AG20443 (cell line): ENCODE results near the gene BCKDHA.

Experiments used
- DNase-seq: peaks from one replicate; pipeline ENCODE4 v3.0.0; 2012; ENCODE audit warnings: low spot score, mixed read lengths

Gene BCKDHA

DNA sequence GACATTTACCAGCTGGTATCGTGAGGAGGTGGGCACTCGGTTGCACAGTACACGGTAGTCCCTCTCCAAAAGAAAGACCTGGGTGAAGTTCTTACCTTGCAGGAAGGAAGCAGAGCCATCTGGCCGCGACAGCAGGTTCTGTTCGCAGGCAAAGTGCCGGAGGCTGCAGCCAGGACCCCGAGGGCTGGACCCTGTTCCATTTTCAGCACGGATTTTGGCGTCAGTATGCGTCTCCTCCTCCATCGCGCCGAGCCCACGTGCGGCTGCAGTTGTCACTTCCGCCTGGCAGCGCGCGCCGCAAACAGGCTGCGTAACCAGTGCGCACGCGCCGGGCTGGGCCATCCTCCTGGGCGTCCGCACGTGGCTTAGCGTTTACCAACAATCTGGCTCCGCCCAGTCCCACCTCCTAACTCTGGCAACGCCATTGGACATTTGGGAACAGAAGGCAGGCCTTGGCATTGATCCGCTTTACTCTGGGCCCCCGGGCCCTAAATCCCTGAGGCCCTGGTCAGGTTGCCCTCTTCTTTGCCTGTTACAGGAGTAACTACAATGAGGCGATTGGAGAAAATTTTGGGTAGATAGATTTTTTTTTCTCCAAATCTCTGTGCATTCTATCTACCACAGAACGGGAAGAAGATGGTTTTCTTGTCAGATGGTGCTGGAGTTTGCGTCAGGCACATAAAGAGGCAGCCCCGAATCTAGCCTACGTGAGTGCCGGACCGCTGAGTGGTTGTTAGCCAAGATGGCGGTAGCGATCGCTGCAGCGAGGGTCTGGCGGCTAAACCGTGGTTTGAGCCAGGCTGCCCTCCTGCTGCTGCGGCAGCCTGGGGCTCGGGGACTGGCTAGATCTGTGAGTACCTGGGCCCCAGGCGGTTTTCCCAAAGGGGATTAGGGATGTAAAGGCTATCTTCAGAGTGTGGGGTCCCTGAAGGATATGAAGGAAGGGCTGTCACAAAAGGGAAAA is at the start of gene BCKDHA, which contains the start of gene EXOSC5:
TSS of gene BCKDHA (plus strand) at position 733 of the 964 bp plus-strand sequence. CDS start at position 743, 10 bp downstream.
TSS of gene EXOSC5 (minus strand) at position 274 of the 964 bp plus-strand sequence. CDS start at position 243, 31 bp downstream.
- DNase-seq = peak; percentile 100

- no peak for DNase-seq
Observed at GRCh38 chr19:41350735-41351338, 46.8 kb upstream of the BCKDHA start.

DNA sequence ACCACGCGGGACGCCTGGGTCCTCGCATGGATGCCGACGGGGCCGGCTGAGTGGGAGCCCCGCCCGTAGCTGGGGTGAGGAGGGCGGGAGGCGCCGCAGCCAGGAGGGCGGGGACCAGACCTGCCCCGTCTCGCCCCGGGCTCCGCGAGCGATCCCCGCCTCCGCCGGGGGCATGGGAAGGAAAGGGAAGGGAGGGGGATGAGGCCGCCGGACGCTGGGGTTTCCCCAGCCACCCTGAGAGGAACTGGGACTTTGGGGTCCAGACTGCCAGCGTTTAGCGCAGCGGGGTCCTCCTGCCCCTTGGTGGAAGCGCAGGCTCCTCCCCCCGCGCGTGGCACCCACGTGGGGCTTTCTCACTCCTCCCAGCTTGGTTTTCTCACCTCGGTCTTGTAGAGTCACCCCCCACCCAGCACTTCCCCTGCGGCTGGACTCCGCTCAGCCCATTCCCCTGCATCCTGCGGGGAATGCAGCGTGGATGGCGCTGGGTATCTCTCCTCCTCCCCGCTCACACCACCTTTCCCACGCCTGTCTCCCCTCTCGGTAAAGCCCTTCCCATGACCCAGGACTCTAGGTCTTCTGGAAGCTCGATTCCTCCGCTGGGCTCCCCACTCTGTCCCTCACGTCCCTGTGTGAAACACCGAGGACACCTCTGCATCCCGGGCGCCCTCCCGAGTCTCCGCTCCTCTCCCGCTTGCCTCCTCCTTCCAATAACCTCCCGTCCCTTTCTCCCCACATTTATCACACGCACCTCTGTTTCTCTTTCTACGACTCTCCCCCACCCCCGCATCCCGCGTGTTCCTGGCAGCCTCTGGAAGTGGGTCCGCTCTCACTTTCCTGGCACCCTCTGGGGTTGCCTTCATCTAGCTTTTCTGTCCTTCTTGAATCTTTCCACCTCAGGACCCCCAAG is 46.0 kb upstream of the BCKDHA start:
- DNase-seq = peak; percentile 92

GRCh38 chr19:41352279-41352608 is 45.4 kb upstream of the BCKDHA start:
- DNase-seq = no peak

- peak; percentile 68 for DNase-seq
Observed at GRCh38 chr19:41352609-41353465, 44.8 kb upstream of the BCKDHA start.

DNA sequence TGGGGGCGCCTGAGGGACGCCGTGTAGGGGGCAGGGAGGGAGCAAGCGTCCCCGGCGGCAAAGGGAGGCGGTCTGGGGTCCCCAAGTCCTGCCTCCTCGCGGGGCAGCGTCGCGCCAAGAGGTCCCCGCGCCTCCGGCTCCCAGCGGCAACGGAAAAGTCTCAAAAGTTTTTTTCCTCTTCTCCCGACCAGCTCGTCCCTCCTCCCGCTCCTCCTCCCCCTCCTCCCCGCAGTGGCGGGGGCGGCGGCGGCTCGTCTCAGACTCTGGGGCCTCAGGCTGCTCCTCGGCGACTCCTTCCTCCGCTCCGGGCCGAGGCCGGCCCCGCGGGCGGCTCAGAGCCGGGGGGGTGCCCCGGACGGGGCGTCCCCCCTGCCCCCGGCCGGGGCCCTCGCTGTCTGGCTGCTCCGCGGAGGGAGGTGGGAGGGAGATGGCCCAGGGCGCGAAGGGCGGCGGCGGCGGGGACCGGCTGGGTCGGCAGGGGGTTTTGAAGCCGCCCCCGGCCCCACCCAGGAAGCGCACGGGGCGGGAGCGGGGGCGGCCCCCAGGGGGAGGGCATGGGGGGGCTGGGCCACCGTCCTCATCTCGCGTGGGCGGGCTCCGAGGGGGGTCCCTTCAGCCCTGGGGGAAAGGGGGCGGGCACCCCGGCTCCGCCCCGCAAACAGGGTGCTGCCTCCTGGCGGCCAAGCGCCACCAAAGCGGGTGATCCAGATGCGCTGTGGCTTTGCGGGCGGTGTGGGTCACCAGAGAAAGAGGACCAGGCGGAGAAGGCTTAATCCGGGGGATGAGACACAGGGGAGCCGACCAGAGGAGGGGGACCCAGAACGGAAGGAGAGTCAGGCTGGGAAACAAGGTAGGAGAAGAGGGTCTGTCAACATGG is 43.9 kb upstream of the BCKDHA start, which contains the start of gene TGFB1:
TSS of gene TGFB1 (minus strand) at position 457 of the 877 bp plus-strand sequence. CDS start 878 bp downstream, outside the sequence.
- peak; percentile 96 for DNase-seq

GRCh38 chr19:41354343-41354953 is 43.2 kb upstream of the BCKDHA start:
- DNase-seq = no peak

DNA sequence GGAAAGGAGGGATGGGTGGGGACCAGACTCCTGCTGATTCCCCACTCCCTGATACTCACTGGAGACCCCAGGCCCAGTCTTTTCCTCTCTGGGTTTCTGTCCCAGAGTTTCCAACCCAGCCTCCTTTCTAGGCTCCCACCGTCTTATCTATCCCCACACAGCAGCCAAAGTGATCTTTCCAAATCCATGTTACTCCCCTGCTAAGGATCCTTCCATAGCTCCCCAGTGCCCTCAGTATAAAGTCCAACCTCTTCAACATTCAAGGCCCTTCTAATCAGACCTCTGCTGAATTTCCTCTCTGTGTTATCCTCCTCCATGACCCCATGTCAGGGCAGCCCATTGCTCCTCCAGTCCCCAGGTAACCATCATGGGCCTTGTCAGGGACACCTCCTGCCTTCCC is 42.6 kb upstream of the BCKDHA start:
- no peak for DNase-seq

DNA sequence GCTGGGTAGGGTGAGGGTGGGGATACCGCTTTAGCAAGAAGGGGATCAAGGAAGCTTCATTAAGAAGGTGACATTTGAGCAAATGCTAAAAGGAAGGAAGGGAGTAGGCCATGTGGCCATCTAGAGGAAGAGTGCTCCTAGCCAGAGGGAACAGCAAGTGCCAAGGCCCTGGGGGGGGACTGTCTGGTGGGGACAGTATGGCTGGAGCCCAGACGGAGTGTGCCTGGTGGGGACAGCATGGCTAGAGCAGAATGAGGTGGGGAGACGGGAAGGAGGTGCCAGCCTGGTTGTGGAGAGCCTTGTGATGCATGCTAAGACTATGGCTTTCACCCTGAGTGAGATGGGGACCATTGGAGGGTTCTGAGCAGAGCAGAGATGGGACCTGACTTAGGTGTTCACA is 41.8 kb upstream of the BCKDHA start:
- no peak for DNase-seq

DNA sequence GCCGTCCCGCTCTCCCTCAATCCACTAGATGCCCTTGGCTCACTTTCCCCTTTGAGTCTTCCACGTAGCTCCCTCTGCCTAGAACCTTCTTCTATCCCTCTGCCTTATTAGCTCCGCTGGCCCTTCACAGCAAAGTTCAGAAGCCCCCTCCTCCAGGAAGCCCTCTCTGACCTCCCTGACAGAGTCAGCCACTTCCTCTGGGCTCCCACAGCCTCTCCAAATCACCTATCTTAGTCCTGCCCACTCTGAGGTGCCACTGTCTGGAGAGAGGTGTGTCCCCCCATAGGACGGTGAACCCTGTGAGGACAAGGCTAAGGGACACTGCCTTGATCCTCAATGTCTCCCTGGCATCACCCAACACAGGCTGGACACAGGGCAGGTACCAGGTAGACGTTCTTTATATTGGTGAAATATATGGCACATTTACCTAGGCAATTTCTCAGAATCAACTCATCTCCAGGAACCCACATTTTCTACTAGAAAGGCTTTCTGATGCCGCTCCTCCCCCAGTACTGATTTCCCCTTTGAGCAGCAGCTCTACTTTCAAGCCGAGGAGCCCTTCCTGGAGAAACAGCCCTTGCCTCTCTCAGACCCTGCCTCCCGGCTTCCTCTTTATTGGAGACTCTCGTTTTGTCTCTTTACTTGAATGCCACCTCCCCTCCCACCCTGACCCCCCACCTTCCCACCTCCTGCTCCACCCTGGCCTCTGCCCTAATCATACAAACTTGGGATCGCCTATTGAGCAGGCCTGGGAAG is 40.5 kb upstream of the BCKDHA start:
- no peak for DNase-seq

GRCh38 chr19:41357746-41358145 is 39.9 kb upstream of the BCKDHA start:
- DNase-seq = no peak

GRCh38 chr19:41359741-41360140 is 37.9 kb upstream of the BCKDHA start:
- DNase-seq = no peak

DNA sequence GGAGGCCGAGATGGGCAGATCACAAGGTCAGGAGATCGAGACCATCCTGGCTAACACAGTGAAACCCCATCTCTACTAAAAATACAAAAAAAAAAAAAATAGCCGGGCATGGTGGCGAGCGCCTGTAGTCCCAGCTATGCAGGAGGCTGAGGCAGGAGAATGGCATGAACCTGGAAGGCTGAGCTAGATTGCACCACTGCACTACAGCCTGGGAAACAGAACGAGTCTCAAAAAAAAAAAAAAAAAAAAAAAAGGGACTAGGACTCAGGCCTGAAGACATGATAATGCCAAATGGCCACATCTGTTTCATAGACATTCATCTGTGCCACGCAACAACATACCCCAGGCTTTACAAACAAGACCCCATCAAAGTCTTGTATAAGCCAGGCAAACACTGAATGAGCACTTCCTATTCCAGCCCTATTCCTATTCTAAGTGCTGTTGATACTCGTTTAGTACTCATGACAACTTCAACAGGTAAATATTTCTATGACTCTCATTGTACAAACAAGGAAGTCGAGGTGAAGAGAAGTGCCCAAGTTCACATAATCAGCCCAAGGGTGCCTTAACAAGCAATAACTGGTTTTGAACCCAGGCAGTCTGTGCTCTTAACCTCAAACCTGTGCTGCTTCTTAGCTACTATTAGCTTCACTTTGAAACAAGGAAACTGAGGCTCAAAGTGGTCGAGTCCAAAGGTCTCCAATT is 35.3 kb upstream of the BCKDHA start:
- DNase-seq = no peak

GRCh38 chr19:41363371-41363752 is 34.3 kb upstream of the BCKDHA start:
- no peak for DNase-seq

GRCh38 chr19:41363753-41364523 is 33.7 kb upstream of the BCKDHA start, which contains the start of gene B9D2:
B9D2 (minus strand) TSS chr19:41364149; CDS start chr19:41363519, 630 bp downstream.
- peak; percentile 98 for DNase-seq

DNA sequence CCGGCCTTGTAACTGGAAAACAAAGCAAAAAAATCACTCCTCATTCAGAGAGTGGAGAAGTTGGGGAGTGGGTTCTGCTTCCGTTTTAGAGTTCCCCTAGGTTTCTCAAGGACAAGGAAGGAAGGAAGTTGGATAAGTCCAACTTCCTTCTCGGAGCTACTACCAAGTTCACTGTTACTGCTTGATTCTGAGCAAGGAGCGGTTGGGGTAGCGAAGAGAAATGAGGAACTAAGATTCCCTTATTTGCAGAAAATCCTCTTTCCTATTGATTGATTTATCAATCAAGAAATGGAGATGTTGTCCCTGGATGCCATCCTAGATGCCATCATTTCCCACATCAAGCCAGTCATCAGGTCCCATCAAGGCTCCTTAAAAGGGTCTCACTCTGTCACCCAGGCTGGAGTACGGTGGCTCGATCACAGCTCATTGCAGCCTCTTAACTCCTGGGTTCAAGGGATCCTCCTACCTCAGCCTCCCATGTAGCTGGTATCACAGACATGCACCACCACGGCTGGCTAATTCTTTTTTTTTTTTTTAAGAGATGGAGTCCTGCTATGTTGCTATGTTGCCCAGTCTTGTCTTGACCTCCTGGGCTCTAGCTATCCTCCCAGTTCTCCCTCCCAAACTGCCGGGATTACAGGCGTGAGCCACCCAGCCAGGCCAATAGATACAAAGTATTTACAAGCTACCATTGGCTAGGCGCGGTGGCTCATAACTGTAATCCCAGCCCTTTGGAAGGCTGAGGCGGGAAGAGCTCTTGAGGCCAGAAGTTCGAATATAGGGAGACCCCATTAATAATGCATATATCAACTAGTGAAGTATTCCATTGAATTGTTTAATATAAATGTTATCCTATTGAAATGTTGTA is 32.9 kb upstream of the BCKDHA start:
- DNase-seq = no peak
